K562 (cell line): ENCODE data around the gene KAT6B. TPM values are rescaled to one million over a fixed set of nuclear protein-coding genes. Genes with fewer than 3 reads are reported as not detected.

ENCODE experiments used
- BCOR ChIP-seq: fragments of 450-650 bp; IDR thresholded peaks from 2 replicates; pipeline ENCODE4 v1.6.1; 2016
- CAMTA2 ChIP-seq: fragments of 250-450 bp; sonication (Bioruptor Pico); conservative IDR thresholded peaks from 2 replicates; pipeline ENCODE4 v1.5.1; 2022
- CTBP1 ChIP-seq: fragments of 450-650 bp; IDR thresholded peaks from 2 replicates; pipeline ENCODE4 v1.6.1; 2016; ENCODE audit warnings: borderline replicate concordance
- ELF1 ChIP-seq: fragments of 200-800 bp; sonication (Bioruptor generic); IDR thresholded peaks from 2 replicates; pipeline ENCODE4 v1.6.1; 2016; ENCODE audit warnings: missing genetic modification characterization, missing compliant biosample characterization
- GTF2E2 ChIP-seq: fragments of 200-800 bp; sonication (Bioruptor generic); IDR thresholded peaks from 2 replicates; pipeline ENCODE4 v1.6.1; 2016; ENCODE audit warnings: missing genetic modification characterization, missing compliant biosample characterization
- KDM2B ChIP-seq: fragments of 250-450 bp; sonication (Bioruptor Pico); IDR thresholded peaks from 2 replicates; pipeline ENCODE4 v1.8.0; 2021; ENCODE audit warnings: mild to moderate bottlenecking, moderate library complexity
- MTA3 ChIP-seq: fragments of 450-650 bp; formaldehyde crosslinking; IDR thresholded peaks from 2 replicates; pipeline ENCODE4 v1.6.1; 2017; ENCODE audit warnings: mild to moderate bottlenecking, borderline replicate concordance
- NR3C1 ChIP-seq: sonication (generic); formaldehyde crosslinking; IDR thresholded peaks from 2 replicates; pipeline ENCODE4 v1.8.1; 2022; ENCODE audit warnings: missing genetic modification reagents
- NRF1 ChIP-seq, 2 experiments: fragments of 450-650 bp; IDR thresholded peaks in 1 of 2; conservative IDR thresholded peaks in 1 of 2; 2 replicates each; pipeline ENCODE4 v1.6.1; 2014; ENCODE audit warnings: mild to moderate bottlenecking in 2 of 2
- PHF20 ChIP-seq: fragments of 450-650 bp; IDR thresholded peaks from 2 replicates; pipeline ENCODE4 v1.6.1; 2018; ENCODE audit not compliant: partially characterized antibody
- RBM34 ChIP-seq: fragments of 200-400 bp; formaldehyde crosslinking; IDR thresholded peaks from 2 replicates; pipeline ENCODE4 v1.6.1; 2018; ENCODE audit warnings: low read length, borderline replicate concordance; ENCODE audit not compliant: insufficient read depth
- RHOXF2B ChIP-seq: fragments of 250-450 bp; sonication (Bioruptor Pico); conservative IDR thresholded peaks from 2 replicates; pipeline ENCODE4 v1.5.1; 2021
- SMAD1 ChIP-seq: fragments of 150-350 bp; IDR thresholded peaks from 2 replicates; pipeline ENCODE4 v1.6.1; 2014; ENCODE audit warnings: low read length, low read depth; ENCODE audit not compliant: partially characterized antibody
- SMAD2 ChIP-seq: fragments of 150-350 bp; IDR thresholded peaks from 2 replicates; pipeline ENCODE4 v1.6.1; 2014; ENCODE audit warnings: low read depth, mild to moderate bottlenecking, low read length
- SRF ChIP-seq, 2 experiments: fragments of 250-450, 450-650 bp in 1 of 2; sonication (Bioruptor Pico) in 1 of 2; sonication (generic) in 1 of 2; formaldehyde crosslinking; IDR thresholded peaks; 2 replicates each; pipeline versions ENCODE4 v1.5.0 to v1.5.1; 2020 to 2022; ENCODE audit warnings: mild to moderate bottlenecking in 1 of 2, missing genetic modification reagents in 1 of 2
- USF1 ChIP-seq: sonication (generic); formaldehyde crosslinking; IDR thresholded peaks from 2 replicates; pipeline ENCODE4 v1.9.0; 2022; ENCODE audit warnings: mild to moderate bottlenecking, missing genetic modification reagents
- ZBTB2 ChIP-seq: fragments of 450-650 bp; IDR thresholded peaks from 2 replicates; pipeline ENCODE4 v1.6.1; 2016; ENCODE audit warnings: antibody characterized with exemption
- ZBTB26 ChIP-seq: fragments of 450-650 bp; formaldehyde crosslinking; IDR thresholded peaks from 2 replicates; pipeline ENCODE4 v1.4.0; 2022; ENCODE audit warnings: missing genetic modification characterization
- ZBTB49 ChIP-seq: sonication (generic); formaldehyde crosslinking; IDR thresholded peaks from 2 replicates; pipeline ENCODE4 v1.8.0; 2022; ENCODE audit warnings: missing genetic modification reagents, mild to moderate bottlenecking, borderline replicate concordance
- ZNF124 ChIP-seq: sonication (generic); formaldehyde crosslinking; IDR thresholded peaks from 2 replicates; pipeline ENCODE4 v1.8.1; 2022; ENCODE audit warnings: missing genetic modification reagents
- ZNF263 ChIP-seq: sonication (generic); formaldehyde crosslinking; IDR thresholded peaks from 2 replicates; pipeline ENCODE4 v1.8.0; 2022; ENCODE audit warnings: mild to moderate bottlenecking, missing genetic modification reagents, borderline replicate concordance
- ZNF436 ChIP-seq: fragments of 250-450, 450-650 bp; sonication (Bioruptor Pico); formaldehyde crosslinking; IDR thresholded peaks from 2 replicates; pipeline ENCODE4 v1.7.0; 2020; ENCODE audit warnings: mild to moderate bottlenecking
- ZNF512 ChIP-seq: IDR thresholded peaks from 2 replicates; pipeline ENCODE4 v1.6.1; 2016; ENCODE audit warnings: missing genetic modification characterization, missing compliant biosample characterization
- ZNF780A ChIP-seq: fragments of 250-450 bp; sonication (Bioruptor Pico); IDR thresholded peaks from 2 replicates; pipeline ENCODE4 v1.5.0; 2021; ENCODE audit warnings: mild to moderate bottlenecking
- polyA plus RNA-seq, 8 experiments: library from polyadenylated mRNA; depleted of rRNA in 4 of 8; stranded (reverse) in 5 of 8; unstranded in 3 of 8; fragments of >200 nt; fragmentation: Nextera tagmentation in 2 of 8; fragmentation: Illumina TruSeq in 1 of 8; extraction: Ambion mirVana in 2 of 8; extraction: Trizol in 1 of 8; gene quantifications; 2 replicates each; pipeline versions ENCODE4 v1.2.1 to v1.2.3, GENCODE V29; 2011 to 2014; ENCODE audit warnings: inconsistent platforms in 1 of 8, missing spikeins in 1 of 8
- total RNA-seq, 7 experiments: library from RNA; depleted of rRNA in 6 of 7; stranded (reverse); fragments of >200 nt in 6 of 7; fragmentation: Illumina TruSeq in 2 of 7; extraction: Trizol in 2 of 7; gene quantifications; 2 replicates each; pipeline versions ENCODE4 v1.2.1 to v1.2.3, GENCODE V29; 2011 to 2021; ENCODE audit warnings: low replicate concordance in 1 of 7

The KAT6B gene
- total and polyA plus RNA-seq, 9 of the 15 experiments (the other 6 are each of a cell fraction or from before 2014, with no cell fraction given): 1.4 to 9.2 (median 6.8) TPM

- TF ChIP-seq ZBTB2: peak; percentile 62; the same call in 1 of the 2 replicates
- no peak for TF ChIP-seq ZBTB26 (CRISPR knock-in tag)
- TF ChIP-seq SMAD1: no peak
- TF ChIP-seq SRF (CRISPR knock-in tag; IDR thresholded peaks at IDR 0.05): no peak
- TF ChIP-seq ZNF124 (CRISPR knock-in tag): no peak
- no peak for TF ChIP-seq USF1 (CRISPR knock-in tag)
- TF ChIP-seq RBM34: no peak
- TF ChIP-seq PHF20: no peak
- no peak for TF ChIP-seq NR3C1
- no peak for TF ChIP-seq GTF2E2 (tag)
- TF ChIP-seq ZNF263: peak; percentile 35; the same call in 1 of the 2 replicates
- no peak for TF ChIP-seq ZNF436
- TF ChIP-seq ZNF780A (CRISPR knock-in tag): no peak
- peak; percentile 91 for TF ChIP-seq KDM2B
- TF ChIP-seq RHOXF2B (CRISPR knock-in tag): no peak
- TF ChIP-seq CAMTA2 (CRISPR knock-in tag): 0 out of 2 replicates have a peak, but pooled peaks have one; percentile 27
- peak; percentile 15; the same call in 1 of the 2 replicates for TF ChIP-seq BCOR
- TF ChIP-seq NRF1 (conservative IDR thresholded peaks at IDR 0.05 in 1 of 2, IDR thresholded peaks at IDR 0.05 in 1 of 2): no peak
- peak; percentile 30; the same call in 1 of the 2 replicates for TF ChIP-seq MTA3
- TF ChIP-seq ZBTB49 (CRISPR knock-in tag): no peak
- no peak for TF ChIP-seq SMAD2
- no peak for TF ChIP-seq ZNF512 (tag)
- TF ChIP-seq CTBP1: peak; percentile 55
- no peak for TF ChIP-seq ELF1 (tag)
Observed at GRCh38 chr10:74824900-74825370, 1.5 kb upstream of the KAT6B start (continued).
